Activated T-cell treated with anti-CD3 and anti-CD28 coated beads, Interleukin-2, amount 50 U/mL, for 1 hour (primary cell): ENCODE data around the gene DOCK6.

Source experiments
- DNase-seq: peaks from one replicate; pipeline ENCODE4 v3.0.0-alpha.2; 2020

Gene DOCK6

GRCh38 chr19:11273296-11273695 is 11.0 kb upstream of the DOCK6 start:
- DNase-seq = no peak

- DNase-seq = no peak
These were observed 7.1 kb upstream of the DOCK6 start for GRCh38 chr19:11269408-11269807.

- DNase-seq = no peak
These were observed 6.5 kb upstream of the DOCK6 start for GRCh38 chr19:11268783-11269267.

GRCh38 chr19:11267316-11268085 is 5.2 kb upstream of the DOCK6 start:
- no peak for DNase-seq

- no peak for DNase-seq
These were observed 3.5 kb upstream of the DOCK6 start for GRCh38 chr19:11265785-11266236.

GRCh38 chr19:11265177-11265784 is 3.0 kb upstream of the DOCK6 start:
- no peak for DNase-seq

- DNase-seq = no peak
These were observed 2.3 kb upstream of the DOCK6 start for GRCh38 chr19:11264452-11265176.

GRCh38 chr19:11263726-11264125 is 1.4 kb upstream of the DOCK6 start:
- DNase-seq = no peak

GRCh38 chr19:11261431-11261970 is 823 bp downstream of the DOCK6 start:
- DNase-seq = no peak

GRCh38 chr19:11260996-11261395 is 1.3 kb downstream of the DOCK6 start:
- no peak for DNase-seq

GRCh38 chr19:11257846-11258380 is 4.4 kb downstream of the DOCK6 start:
- DNase-seq = no peak

GRCh38 chr19:11256189-11256588 is 6.1 kb downstream of the DOCK6 start:
- no peak for DNase-seq

- no peak for DNase-seq
These were observed 7.7 kb downstream of the DOCK6 start for GRCh38 chr19:11254666-11255065.

- no peak for DNase-seq
These were observed 9.5 kb downstream of the DOCK6 start for GRCh38 chr19:11252665-11253355.

GRCh38 chr19:11251650-11252314 is 10.5 kb downstream of the DOCK6 start:
- no peak for DNase-seq

- no peak for DNase-seq
These were observed 11.1 kb downstream of the DOCK6 start for GRCh38 chr19:11251217-11251616.

GRCh38 chr19:11248852-11249251 is 13.5 kb downstream of the DOCK6 start:
- no peak for DNase-seq

GRCh38 chr19:11247934-11248333 is 14.4 kb downstream of the DOCK6 start:
- no peak for DNase-seq

- no peak for DNase-seq
These were observed 14.9 kb downstream of the DOCK6 start for GRCh38 chr19:11247391-11247790.

- no peak for DNase-seq
These were observed 15.4 kb downstream of the DOCK6 start for GRCh38 chr19:11246941-11247340.

- no peak for DNase-seq
These were observed 17.3 kb downstream of the DOCK6 start for GRCh38 chr19:11244846-11245589.
